HCT116 (cell line): ENCODE results near the gene BTBD3. TPM values are rescaled to one million over a fixed set of nuclear protein-coding genes. Genes with fewer than 3 reads are reported as not detected.

ENCODE experiments used
- ATAC-seq: fragments of 200-7000 bp; cut with Tn5 transposase; 2 replicates; pipeline ENCODE4 v1.9.1; 2020; ENCODE audit warnings: mild to moderate bottlenecking, moderate library complexity
- BruUV-seq: library from RNA; stranded (reverse); fragments of 400-500 nt; replicated peaks from 2 replicates; lab custom pipeline; 2021; lab: Mats Ljungman, UMichigan
- CTCF ChIA-PET: fragments of 300-600 bp; sonication (Branson Sonifier 250); formaldehyde crosslinking; loops from one replicate; lab custom pipeline; 2021; ENCODE audit warnings: antibody characterized with exemption; lab: Charles Lee
- POLR2A ChIA-PET: fragments of 300-600, 350-600 bp; sonication (Branson Sonifier 250); formaldehyde crosslinking; loops from one replicate; lab custom pipeline; 2021; ENCODE audit warnings: antibody characterized with exemption; lab: Charles Lee
- RAD21 ChIA-PET, 2 experiments: fragments of 300-600 bp; sonication (Branson Sonifier 250); formaldehyde crosslinking; loops; one replicate each; lab custom pipeline; 2023; ENCODE audit warnings: low total read pairs in 2 of 2; ENCODE audit not compliant: uncharacterized antibody in 2 of 2, unreplicated experiment in 2 of 2, low non-redundant PET in 1 of 2; lab: Charles Lee
- DNase-seq: peaks from one replicate; pipeline ENCODE4 v3.0.0-alpha.2; 2010; ENCODE audit warnings: low read depth, low spot score
- H2AFZ ChIP-seq: fragments of 200-600 bp; shearing (Covaris generic), sonication (generic); 2 replicates; pipeline ENCODE4 v1.6.1; 2017; ENCODE audit warnings: low read depth, mixed run types, mixed read lengths, antibody characterized with exemption, low read length; ENCODE audit not compliant: poor library complexity, severe bottlenecking
- H3K27ac ChIP-seq: 2 replicates; pipeline ENCODE4 v1.5.1; 2012; ENCODE audit warnings: low read depth, low read length
- H3K27me3 ChIP-seq: fragments of 200-600 bp; sonication (generic); 2 replicates; pipeline ENCODE4 v1.6.1; 2016; ENCODE audit warnings: mixed run types, low read length, mixed read lengths; ENCODE audit not compliant: insufficient read depth
- H3K36me3 ChIP-seq, 2 experiments: fragments of 200-500 bp in 1 of 2; fragments of 200-600 bp in 1 of 2; sonication (Bioruptor generic) in 1 of 2; sonication (generic) in 1 of 2; 2 replicates each; pipeline versions ENCODE4 v1.5.1 to v1.6.1; 2014 to 2016; ENCODE audit warnings: low read length in 2 of 2, inconsistent platforms in 1 of 2, mixed read lengths in 1 of 2, mixed run types in 1 of 2; ENCODE audit not compliant: insufficient read depth in 2 of 2, control insufficient read depth in 1 of 2
- H3K4me1 ChIP-seq, 2 experiments: fragments of 200-600 bp in 1 of 2; sonication (generic) in 1 of 2; 2 replicates each; pipeline versions ENCODE4 v1.5.1 to v1.6.1; 2012 to 2017; ENCODE audit warnings: low read length in 2 of 2, inconsistent platforms in 1 of 2, mild to moderate bottlenecking in 1 of 2, mixed read lengths in 1 of 2, mixed run types in 1 of 2, moderate library complexity in 1 of 2; ENCODE audit not compliant: insufficient read depth in 2 of 2, control insufficient read depth in 1 of 2
- H3K4me2 ChIP-seq: fragments of 200-600 bp; sonication (generic); 2 replicates; pipeline ENCODE4 v1.6.1; 2017; ENCODE audit warnings: mixed run types, low read length, mixed read lengths
- H3K4me3 ChIP-seq, 2 experiments: fragments of 200-600 bp in 1 of 2; sonication (generic) in 1 of 2; replicated peaks in 1 of 2; 2 replicates each; pipeline ENCODE4 v1.5.1; 2011 to 2016; ENCODE audit warnings: low read length in 2 of 2, control low read depth in 1 of 2, low read depth in 1 of 2, mild to moderate bottlenecking in 1 of 2, mixed read lengths in 1 of 2, mixed run types in 1 of 2
- H3K79me2 ChIP-seq: fragments of 200-600 bp; sonication (generic); 2 replicates; pipeline ENCODE4 v1.6.1; 2017; ENCODE audit warnings: mild to moderate bottlenecking, mixed run types, low read length, moderate library complexity, mixed read lengths; ENCODE audit not compliant: insufficient read depth
- H3K9ac ChIP-seq: fragments of 200-600 bp; sonication (generic); 2 replicates; pipeline ENCODE4 v1.6.1; 2016; ENCODE audit warnings: low read length, mixed read lengths
- H3K9me2 ChIP-seq: fragments of 200-600 bp; sonication (generic), shearing (Covaris generic); 2 replicates; pipeline ENCODE4 v1.6.1; 2017; ENCODE audit warnings: mixed run types, mild to moderate bottlenecking, moderate library complexity; ENCODE audit not compliant: insufficient read depth
- H3K9me3 ChIP-seq, 2 experiments: fragments of 200-500 bp in 1 of 2; fragments of 200-600 bp in 1 of 2; sonication (Bioruptor generic) in 1 of 2; sonication (generic) in 1 of 2; 2 replicates each; pipeline ENCODE4 v1.6.1; 2014 to 2017; ENCODE audit warnings: low read length in 2 of 2, mixed read lengths in 2 of 2, inconsistent platforms in 1 of 2, low read depth in 1 of 2, mild to moderate bottlenecking in 1 of 2, mixed run types in 1 of 2, moderate library complexity in 1 of 2; ENCODE audit not compliant: control insufficient read depth in 1 of 2, insufficient read depth in 1 of 2
- H4K20me1 ChIP-seq: fragments of 200-600 bp; sonication (generic), shearing (Covaris generic); 2 replicates; pipeline ENCODE4 v1.6.1; 2017; ENCODE audit warnings: mixed run types, mild to moderate bottlenecking, moderate library complexity; ENCODE audit not compliant: insufficient read depth
- CEBPB ChIP-seq: IDR thresholded peaks from 2 replicates; pipeline ENCODE4 v1.6.1; 2012; ENCODE audit warnings: low read depth
- EGR1 ChIP-seq: IDR thresholded peaks from 2 replicates; pipeline ENCODE4 v1.6.1; 2012; ENCODE audit warnings: low read depth
- ELF1 ChIP-seq: IDR thresholded peaks from 2 replicates; pipeline ENCODE4 v1.6.1; 2012; ENCODE audit warnings: low read depth, borderline replicate concordance
- EZH2 ChIP-seq: fragments of 200-600 bp; sonication (generic); IDR thresholded peaks from 2 replicates; pipeline ENCODE4 v1.6.1; 2017; ENCODE audit warnings: antibody characterized with exemption, mixed run types
- FOSL1 ChIP-seq: IDR thresholded peaks from 2 replicates; pipeline ENCODE4 v1.6.1; 2012; ENCODE audit warnings: low read depth
- RAD21 ChIP-seq: IDR thresholded peaks from 2 replicates; pipeline ENCODE4 v1.6.1; 2012; ENCODE audit warnings: low read depth, mild to moderate bottlenecking
- TCF7L2 ChIP-seq: IDR thresholded peaks from 2 replicates; pipeline ENCODE4 v1.7.0; 2011; ENCODE audit warnings: borderline replicate concordance, inconsistent platforms; ENCODE audit not compliant: insufficient read depth, insufficient read length; ENCODE audit errors: extremely low read depth
- ZNF274 ChIP-seq: fragments of 200-500 bp; sonication (Bioruptor generic); IDR thresholded peaks from 2 replicates; pipeline ENCODE4 v1.6.1; 2014; ENCODE audit warnings: mild to moderate bottlenecking, low read depth, low read length, inconsistent platforms
- intact Hi-C: fragments of 100-400 bp; cut with micrococcal nuclease; formaldehyde crosslinking; loops from 2 replicates; pipeline ENCODE4 v1.10.0; 2022
- total RNA-seq: library from RNA; stranded (reverse); gene quantifications from one replicate; pipeline ENCODE4 v1.2.1, GENCODE V29; 2021; ENCODE audit not compliant: unreplicated experiment
- TF ChIP-seq, protein P1 (sequence below): IDR thresholded peaks from 2 replicates; pipeline ENCODE4 v1.6.1; 2011; ENCODE audit warnings: mild to moderate bottlenecking, low read length, moderate library complexity; ENCODE audit not compliant: insufficient replicate concordance; ENCODE audit errors: extremely low read depth

BTBD3 gene
- total RNA-seq, 1 experiment from 2014 or later, result 20.2 TPM

DNA sequence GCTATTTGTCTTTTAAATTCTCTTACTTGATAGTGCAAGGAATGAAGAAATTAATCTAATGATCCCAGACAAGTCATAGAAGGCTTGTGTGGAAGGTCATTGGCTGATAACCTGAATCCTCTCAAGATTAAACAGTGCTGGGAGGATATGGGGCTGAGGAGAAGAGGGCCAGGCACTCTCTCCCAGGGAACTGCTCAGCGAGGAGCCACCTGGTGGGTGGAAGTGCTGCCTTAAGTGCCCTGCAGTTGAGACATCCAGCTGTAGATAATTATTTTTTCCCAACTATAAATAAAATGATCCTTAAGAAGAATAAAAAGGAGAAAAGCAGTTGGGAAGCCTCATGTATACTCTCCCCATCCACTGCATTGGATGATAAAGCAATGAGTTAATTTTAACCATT, 47.9 kb downstream of the BTBD3 start:
- no peak overlapping the region for H3K4me3 ChIP-seq
- H3K9me3 ChIP-seq, result no peaks in the 10 kb centered on the region
- H2AFZ ChIP-seq, result no peak overlapping the region
- H3K79me2 ChIP-seq, result no peaks in the 10 kb centered on the region
- H3K9me2 ChIP-seq, result no peaks in the 10 kb centered on the region
- intact Hi-C loops, result loop anchor here (10.0 kb wide), 1 partner anchor 371 kb away; no protein-coding TSS in a partner anchor
- ChIA-PET RAD21 (interaction anchor here in 1 of 2 experiments (0.5 kb wide), 1 partner anchor 658 kb away, joined by 3 read pairs; no protein-coding TSS in a partner anchor), CTCF (interaction anchor here (1.3 to 1.7 kb wide), 2 partner anchors 52 to 53 kb away, joined by 3 read pairs; no protein-coding TSS in a partner anchor), POLR2A (no interaction called here)
- no peaks in the 10 kb centered on the region for H3K4me1 ChIP-seq
- H3K4me2 ChIP-seq, result no peak overlapping the region
- H3K27ac ChIP-seq, result no peak overlapping the region
- ATAC-seq (no peak), DNase-seq (no peak)
- no TSS peak for BruUV-seq
- no peaks in the 10 kb centered on the region for H3K27me3 ChIP-seq
- no peak overlapping the region for H3K9ac ChIP-seq
- H4K20me1 ChIP-seq, result no peaks in the 10 kb centered on the region
- H3K36me3 ChIP-seq, result no peaks in the 10 kb centered on the region
- TF ChIP-seq RAD21 (no peak), EZH2 (no peak), CEBPB (no peak)

DNA sequence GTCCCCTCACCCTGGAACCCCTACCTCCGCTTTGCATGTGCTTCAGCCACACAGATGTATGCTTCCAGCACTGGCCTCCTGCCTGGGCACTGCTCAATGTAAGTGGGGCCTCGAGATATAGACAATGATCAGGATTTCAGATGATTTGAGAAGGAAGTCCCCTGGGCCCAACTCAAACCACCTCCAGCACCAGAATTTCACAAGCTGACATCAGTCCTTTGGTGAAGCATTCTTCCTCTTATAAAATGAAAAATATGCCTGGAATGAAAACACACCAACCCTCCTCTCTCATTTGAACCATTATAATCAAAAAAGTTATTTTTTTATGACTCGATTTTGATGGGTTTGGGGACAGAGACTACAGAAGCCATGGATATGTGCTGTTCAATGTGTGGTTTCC, 48.5 kb downstream of the BTBD3 start:
- Histone ChIP-seq H2AFZ (no peak overlapping the region), H3K9ac (no peak overlapping the region), H3K4me3 (no peak overlapping the region), H3K79me2 (no peaks in the 10 kb centered on the region), H3K9me2 (no peaks in the 10 kb centered on the region), H4K20me1 (no peaks in the 10 kb centered on the region), H3K27ac (no peak overlapping the region), H3K4me2 (no peak overlapping the region), H3K9me3 (no peaks in the 10 kb centered on the region), H3K36me3 (no peaks in the 10 kb centered on the region), H3K4me1 (no peaks in the 10 kb centered on the region), H3K27me3 (no peaks in the 10 kb centered on the region)
- RAD21 ChIA-PET, result no interaction called here
- ATAC-seq, result no peak
- CTCF ChIA-PET, result interaction anchor here (1.7 kb wide), 1 partner anchor 53 kb away, joined by 3 read pairs; no protein-coding TSS in a partner anchor
- POLR2A ChIA-PET, result no interaction called here
- DNase-seq, result no peak
- intact Hi-C loops, result loop anchor here (10.0 kb wide), 1 partner anchor 371 kb away; no protein-coding TSS in a partner anchor
- no peak for TF ChIP-seq FOSL1
- TF ChIP-seq ELF1, result no peak
- TF ChIP-seq TCF7L2, result no peak
- TF ChIP-seq, protein P1, sequence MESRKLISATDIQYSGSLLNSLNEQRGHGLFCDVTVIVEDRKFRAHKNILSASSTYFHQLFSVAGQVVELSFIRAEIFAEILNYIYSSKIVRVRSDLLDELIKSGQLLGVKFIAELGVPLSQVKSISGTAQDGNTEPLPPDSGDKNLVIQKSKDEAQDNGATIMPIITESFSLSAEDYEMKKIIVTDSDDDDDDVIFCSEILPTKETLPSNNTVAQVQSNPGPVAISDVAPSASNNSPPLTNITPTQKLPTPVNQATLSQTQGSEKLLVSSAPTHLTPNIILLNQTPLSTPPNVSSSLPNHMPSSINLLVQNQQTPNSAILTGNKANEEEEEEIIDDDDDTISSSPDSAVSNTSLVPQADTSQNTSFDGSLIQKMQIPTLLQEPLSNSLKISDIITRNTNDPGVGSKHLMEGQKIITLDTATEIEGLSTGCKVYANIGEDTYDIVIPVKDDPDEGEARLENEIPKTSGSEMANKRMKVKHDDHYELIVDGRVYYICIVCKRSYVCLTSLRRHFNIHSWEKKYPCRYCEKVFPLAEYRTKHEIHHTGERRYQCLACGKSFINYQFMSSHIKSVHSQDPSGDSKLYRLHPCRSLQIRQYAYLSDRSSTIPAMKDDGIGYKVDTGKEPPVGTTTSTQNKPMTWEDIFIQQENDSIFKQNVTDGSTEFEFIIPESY, result no peak
- no peak for TF ChIP-seq ZNF274
- TF ChIP-seq EGR1, result no peak
- no TSS peak for BruUV-seq
